Measurements from ENCODE around the gene PRELID3B.
"Not testable (repeated sequence)": the region's sequence is repeated elsewhere in the genome, so short reads cannot be mapped to it uniquely, and the experiment has no call there.

The PRELID3B gene

DNA sequence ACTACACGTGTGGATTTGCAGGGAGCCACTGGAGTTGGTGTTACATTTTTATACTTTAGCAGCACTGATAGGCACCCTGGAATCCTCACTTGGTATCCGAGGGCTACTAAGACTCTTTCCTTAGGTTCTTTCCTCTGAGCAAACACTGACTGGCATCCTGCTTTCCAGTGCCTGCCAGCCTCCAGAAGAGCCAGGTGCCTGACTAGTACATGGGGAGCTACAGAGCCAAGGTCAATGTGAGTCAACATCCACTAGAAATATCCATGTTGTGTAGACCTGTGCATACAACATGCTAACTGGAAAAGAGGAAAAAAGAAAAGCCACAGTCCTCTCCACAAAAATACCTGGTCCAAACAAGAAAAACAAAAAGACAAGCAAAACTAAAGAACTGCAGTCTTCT is 17.5 kb downstream of the PRELID3B start:
- DNase-seq: no peak

DNA sequence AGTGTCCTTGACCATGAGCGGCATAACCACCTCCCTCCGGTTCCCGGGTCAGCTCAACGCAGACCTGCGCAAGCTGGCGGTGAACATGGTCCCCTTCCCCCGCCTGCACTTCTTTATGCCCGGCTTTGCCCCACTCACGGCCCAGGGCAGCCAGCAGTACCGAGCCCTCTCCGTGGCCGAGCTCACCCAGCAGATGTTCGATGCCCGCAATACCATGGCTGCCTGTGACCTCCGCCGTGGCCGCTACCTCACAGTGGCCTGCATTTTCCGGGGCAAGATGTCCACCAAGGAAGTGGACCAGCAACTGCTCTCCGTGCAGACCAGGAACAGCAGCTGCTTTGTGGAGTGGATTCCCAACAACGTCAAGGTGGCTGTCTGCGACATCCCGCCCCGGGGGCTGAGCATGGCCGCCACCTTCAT is 18.5 kb downstream of the PRELID3B start:
- DNase-seq: no peak

DNA sequence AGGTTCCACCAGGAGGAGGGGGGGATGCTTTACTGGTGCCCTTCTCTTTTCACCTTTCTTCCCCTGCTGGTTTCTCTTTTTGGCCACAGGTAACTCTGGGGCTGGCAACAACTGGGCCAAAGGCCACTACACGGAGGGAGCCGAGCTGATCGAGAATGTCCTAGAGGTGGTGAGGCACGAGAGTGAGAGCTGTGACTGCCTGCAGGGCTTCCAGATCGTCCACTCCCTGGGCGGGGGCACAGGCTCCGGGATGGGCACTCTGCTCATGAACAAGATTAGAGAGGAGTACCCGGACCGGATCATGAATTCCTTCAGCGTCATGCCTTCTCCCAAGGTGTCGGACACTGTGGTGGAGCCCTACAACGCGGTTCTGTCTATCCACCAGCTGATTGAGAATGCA is 19.0 kb downstream of the PRELID3B start:
- no peak for DNase-seq

DNA sequence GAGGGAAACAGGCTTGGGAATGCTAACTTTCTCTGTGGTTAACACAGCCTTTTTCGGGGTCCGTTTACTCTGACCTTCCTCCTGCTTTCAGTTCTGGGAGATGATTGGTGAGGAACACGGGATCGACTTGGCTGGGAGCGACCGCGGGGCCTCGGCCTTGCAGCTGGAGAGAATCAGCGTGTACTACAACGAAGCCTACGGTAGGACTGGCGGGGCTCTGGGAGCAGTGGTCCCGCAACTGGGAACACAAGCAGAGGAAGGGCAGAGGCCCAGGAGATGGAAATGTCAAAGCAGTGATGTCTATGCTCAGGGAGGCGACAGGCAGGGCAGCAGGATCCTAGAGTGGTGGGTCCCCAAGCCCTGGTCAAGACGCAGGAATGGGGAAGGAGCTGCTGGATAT is 19.8 kb downstream of the PRELID3B start:
- no peak for DNase-seq

DNA sequence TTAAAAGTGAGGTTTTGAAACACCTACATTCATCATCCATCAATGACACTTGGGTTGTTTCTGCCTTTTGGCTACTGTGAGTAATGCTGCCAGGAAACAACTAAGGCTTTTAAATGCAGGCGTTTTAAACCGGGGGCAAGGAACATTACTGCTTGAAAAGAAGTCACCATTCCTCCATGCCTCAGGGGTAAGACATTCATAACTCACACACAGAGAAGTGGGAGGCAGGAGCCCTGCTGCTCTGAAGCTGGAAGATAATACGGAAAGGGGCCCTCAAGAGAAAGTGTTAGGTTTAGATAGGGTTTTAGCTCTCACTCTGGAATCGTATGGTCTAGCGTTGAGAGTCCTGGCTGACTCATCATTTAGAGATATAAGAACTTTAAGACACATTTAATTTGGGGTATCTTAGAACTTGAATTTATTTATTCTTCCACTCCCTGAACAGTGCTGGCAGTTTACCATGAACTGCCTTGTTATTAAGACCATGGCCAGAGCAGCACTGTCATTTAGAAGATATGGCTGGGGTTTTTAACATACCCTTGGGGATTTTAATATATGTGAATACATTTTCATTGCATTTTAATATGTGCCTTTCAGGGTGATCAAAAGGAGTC is 21.5 kb downstream of the PRELID3B start:
- DNase-seq: no peak

DNA sequence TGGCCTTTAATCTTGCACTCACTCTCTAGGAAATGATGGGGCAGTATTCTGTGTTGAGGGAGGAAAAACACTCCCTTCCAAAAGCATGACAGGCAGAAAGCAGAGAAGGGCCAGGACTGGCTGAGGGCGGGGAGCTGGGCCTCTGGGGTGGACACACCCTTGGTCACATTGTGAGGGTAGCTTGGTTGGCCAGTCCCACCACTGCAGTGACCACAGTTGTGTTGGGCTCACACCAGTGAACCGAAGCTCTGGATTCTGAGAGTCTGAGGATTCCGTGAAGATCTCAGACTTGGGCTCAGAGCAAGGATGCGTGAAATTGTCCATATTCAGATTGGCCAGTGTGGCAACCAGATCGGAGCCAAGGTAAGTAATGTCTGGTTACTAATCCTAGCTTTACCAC is 23.4 kb downstream of the PRELID3B start, which contains the start of gene TUBB1:
Gene TUBB1, plus strand, starts transcription at position 213 of the 400 bp plus-strand sequence. Its CDS starts 94 bp downstream, at position 307.
- no peak for DNase-seq

DNA sequence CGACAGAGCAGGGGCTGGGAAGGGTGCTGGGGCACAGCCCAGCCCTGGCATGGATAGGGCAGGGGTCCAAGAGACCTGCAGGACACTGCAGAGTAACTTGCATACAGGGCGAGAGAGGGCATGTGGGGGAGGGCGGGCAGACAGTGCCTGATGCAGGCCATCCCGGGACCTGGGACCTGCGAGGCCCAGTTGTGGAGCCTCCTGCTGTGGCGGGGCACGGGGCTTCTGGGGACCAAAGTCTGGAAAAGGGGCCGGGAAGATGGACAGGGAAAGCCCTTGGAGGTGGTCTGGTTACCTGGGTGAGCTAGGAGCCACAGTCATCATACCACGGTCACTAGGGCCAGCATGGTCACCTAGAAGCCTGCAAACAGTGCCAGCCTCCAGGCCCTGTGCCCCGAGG is 23.8 kb downstream of the PRELID3B start:
- no peak for DNase-seq

DNA sequence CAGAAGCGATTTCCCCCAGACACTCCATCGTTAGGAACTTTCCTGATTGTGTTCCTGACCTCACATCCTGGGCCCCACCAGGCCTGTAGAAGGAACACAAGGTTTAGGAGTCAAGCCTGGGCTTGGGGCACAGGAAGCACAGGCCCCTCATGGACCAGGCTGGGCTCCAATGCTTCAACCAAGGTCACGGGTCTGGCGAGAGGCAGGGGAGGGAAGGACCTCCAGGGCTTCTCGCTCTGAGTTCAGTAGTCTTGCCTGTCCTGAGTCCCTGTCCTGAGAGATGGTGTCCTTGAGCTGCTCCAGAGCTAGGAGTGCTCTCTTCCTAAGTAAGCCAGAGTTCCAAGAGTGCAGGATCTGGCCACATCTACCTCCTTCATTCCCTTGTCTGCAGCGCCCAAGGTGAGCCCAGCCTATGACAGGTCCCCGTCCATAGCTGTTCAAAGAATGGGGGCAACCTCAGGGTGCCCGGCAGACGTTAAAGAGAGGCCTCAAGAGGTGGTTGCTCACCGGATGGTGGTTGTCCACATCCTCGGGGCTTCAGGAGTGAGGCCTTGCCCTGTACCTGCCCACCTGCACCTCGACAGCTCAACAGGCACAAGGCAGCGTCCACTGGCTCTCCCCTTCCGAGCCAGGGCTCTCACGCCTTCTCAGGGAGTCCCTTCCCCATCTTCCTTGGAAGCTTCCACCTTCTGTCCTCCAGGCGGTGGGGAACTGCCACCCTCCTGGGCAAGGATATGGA is 24.9 kb downstream of the PRELID3B start:
- no peak for DNase-seq

DNA sequence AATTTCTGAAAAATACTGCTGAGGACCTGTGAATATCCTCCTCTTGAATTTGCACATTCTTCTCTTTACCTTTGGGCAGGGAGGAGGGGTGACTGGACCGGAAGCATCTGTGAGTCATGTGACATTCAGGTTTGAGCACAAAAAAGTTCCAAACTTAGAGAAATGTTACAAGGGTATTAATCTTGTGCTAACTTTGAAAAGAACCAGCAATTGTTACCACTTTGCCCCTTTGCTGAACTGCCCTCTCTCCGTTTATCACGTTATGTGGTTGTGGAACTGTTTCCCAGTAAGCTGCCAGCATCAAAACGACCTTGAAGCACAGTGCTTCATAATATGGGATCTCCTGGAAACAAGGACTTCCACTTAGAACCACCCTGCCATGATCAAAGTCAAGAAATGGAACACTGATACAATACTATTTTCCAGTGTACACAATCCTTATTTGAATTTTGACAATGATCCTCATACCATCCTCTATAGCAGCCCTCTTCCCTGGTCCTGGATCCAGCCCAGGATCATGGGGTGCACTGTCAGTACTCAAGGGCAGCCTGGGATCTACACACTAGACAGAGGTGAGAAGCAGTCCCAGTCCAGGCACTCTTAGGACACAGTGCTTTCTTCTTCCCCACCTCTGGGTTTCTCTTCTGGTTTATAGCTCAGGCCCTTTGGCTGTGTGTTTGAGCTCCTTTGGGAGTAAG is 25.6 kb downstream of the PRELID3B start:
- DNase-seq: peak in 1 of 2 experiments; percentile 40

DNA sequence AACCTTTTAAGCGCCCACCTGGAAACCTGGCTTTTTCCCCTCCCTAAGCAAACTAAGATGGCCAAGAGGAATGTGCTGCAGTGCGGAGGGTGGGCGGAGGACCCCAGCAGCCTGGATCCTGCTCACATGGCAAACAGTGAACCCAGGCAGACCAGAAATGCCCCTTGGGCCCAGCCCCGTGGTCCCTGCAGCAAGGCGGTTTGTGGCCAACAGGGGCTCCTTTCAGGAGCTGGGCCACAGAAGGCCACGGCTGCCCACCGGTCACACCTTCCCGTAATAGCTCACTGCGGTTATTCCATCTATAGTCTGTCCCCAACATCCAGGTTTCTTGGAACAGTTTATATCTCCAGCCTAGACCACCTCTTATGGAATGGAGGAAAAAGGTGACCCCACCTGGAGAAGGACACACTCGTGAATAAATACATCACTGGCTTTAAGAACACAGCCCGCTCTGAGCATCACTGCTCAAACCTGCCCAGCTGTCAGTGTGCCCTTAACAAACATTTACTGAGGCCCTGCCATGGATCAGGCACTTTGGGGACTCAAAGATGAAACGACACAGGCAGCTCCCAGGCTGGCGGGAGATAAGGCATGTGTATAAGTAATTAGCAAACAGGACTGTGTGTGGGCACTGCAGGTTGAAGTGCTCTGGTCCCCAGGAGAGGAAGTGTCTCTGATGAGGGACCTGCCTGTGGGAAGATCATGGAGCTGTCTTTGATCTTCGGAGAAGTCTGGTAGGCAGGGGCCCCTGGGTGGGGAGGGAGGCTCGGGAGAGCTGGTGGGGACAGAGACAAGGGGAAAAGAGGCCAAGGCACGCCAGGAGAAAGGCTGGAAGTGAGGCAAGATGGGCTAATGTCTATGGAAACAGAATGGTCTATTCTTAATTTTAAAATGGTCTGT is 26.5 kb downstream of the PRELID3B start:
- DNase-seq: no peak

DNA sequence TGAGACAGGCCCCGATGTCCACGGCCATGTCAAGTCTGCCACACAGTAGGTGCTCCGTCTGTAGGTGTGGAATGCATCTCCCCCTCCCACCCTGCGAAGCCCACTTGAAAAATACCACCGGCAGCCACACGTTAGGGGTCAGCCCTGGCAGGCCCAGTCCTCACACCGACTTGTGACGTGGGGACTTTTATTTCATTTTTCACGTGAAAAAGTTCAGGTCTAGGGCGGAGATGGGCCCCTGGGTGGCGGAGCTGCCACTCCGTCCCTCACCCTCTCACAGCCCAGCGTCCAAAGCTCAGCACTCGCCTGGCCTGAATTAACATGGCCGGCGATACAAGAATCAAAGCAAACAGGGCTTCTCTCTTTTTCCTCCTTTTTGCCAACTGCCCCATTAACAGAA is 27.2 kb downstream of the PRELID3B start:
- DNase-seq: no peak

DNA sequence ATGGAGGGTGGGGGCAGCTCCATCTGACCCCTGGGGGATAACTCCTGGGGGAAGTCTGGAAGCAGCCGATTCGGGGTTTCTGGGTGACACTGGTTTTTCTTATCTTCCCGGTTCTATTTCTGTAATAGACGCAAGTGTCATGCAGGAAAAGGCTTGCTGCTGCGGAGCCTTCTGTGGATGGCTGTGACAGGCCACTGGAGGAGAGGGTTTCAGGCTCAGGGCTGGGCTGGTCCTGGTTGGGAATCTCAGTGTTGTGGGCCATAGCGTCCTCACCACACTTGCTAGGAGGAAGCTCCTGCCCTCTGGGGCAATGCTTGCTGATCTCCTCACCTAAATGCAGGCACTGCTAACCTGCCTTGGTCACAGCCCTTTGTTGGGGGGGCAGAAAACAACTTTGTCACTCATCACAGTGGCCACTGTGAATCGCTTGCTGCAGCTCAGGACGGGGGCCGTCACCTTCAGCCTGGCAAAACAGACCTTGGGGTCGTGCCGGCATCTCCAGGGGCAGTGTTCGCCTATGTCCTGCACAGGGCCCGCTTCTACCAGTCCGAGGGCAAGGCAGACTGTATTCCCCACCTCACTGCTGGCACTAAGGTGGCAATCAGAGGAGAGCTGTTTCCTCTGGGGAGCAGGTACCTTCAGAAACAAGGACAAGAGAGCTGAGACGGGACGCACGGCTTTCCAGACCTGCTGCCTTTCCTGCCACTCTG is 27.8 kb downstream of the PRELID3B start:
- DNase-seq: no peak

DNA sequence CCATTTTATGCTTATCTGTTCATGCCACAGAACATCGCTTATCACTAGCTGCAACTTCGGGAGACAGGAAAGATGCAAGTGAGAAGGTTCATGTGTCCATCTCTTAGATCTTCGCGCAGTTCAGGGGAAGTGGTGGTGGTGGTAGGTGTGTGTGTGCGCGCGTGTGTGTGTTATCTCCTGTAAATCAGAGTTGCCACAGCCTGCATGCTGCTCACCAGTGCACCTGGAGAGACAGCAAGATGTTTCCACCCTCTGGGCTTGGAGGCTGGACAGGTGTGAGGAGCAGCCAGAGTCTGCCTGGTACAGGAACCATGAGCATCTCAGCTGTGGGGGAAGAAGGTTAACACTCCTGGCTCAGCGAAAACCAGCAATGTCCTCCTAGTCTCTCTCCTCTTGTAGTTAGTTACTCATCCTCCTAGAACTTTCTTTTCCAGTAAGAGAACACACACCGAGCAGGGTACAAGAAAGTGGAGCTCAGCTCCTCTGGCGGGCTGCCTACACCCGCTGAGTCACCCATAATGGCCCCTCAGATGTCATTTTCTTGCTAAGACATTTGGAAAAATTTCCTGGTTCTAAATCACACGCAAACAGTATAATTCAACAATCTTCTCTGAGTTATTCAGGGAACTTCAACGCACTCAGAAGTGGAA is 28.5 kb downstream of the PRELID3B start:
- no peak for DNase-seq

DNA sequence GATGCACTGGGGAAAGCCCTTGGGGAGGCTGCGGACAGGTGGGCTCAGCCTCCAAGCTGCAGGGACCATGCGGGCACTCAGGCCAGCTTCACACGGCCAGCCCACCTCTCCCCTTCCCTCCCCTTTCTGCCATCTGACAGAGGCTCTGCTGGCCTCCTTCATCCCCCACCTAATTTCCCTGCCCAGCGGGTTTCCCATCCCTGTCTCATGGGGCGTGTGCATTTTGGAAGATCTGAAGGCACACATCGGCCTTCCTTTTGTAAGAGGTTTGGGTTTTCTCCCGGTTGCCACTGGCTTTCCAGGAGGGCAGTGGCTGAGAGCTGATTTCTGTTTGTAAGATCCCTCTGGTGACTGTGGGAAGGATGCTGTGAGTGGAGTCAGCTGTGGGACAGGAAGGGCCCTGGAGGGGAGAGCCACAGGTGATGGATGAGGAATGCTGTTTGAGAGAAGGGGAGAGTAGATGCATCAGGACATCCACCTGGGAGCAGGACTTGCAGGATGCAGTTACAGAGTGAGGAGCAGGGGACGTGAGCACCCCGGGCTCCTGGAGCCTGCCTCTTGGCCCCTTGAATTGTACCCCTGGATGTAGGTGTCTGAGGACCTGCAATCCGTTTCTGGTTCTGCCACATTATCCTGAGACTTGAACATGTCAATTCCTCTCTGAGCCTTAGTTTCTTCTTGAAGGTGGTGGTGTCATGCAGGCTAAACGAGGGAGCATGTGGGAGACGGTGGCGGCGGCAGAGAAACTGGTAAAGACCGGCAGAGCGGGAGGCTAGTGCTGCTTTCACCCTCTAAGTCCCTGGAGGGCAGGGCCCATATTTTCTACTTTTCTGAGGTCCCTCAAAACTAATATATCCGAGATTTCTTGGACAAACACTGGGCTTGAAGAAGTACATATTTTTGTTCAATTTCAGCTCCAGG is 29.3 kb downstream of the PRELID3B start:
- DNase-seq: no peak

DNA sequence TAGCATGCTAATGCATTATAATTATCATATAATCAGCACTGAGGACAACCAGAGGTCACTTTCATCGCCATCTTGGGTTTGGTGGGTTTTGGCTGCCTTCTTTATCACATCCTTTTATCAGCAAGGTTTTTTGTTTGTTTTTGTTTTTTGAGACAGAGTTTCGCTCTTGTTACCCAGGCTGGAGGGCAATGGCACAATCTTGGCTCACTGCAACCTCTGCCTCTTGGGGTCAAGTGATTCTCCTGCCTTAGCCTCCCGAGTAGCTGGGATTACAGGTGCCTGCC is 30.8 kb downstream of the PRELID3B start:
- not testable (repeated sequence) for DNase-seq

DNA sequence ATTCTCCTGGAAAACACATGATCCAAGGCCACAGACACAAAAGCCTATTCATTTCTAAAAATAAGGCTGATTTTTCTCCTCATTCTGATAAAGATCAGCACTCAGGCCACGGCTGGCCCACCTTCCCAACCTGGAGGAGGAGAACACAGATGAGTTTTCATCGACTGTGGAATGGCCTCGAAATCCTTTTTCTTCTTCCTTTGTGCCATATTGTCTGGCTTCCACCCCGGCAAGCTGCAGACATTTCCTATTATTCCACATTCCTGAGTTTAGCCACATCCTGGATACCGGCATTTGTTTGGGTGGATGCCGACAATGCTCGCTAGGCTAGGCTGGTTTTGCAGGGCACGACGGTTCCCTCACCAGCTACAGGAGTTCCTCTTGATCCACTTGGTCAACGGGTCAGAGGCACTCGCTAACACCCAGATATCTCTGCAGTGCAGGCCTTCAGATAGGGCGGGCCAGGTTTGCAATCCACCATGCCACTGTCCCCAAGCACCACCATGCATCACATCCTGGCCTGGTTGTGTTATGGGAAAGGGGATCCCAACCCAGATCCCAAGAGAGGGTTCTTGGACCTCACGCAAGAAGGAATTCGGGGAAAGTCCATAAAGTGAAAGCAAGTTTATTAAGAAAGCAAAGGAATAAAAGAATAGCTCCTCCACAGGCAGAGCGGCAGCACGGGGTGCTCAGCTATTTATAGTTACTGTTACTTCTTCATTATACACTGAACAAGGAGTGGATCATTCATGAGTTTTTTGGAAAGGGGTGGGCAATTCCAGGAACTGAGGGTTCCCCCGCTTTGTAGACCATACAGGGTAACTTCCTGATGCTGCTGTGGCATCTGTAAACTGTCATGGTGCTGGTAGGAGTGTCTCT is 31.4 kb downstream of the PRELID3B start:
- no peak for DNase-seq

DNA sequence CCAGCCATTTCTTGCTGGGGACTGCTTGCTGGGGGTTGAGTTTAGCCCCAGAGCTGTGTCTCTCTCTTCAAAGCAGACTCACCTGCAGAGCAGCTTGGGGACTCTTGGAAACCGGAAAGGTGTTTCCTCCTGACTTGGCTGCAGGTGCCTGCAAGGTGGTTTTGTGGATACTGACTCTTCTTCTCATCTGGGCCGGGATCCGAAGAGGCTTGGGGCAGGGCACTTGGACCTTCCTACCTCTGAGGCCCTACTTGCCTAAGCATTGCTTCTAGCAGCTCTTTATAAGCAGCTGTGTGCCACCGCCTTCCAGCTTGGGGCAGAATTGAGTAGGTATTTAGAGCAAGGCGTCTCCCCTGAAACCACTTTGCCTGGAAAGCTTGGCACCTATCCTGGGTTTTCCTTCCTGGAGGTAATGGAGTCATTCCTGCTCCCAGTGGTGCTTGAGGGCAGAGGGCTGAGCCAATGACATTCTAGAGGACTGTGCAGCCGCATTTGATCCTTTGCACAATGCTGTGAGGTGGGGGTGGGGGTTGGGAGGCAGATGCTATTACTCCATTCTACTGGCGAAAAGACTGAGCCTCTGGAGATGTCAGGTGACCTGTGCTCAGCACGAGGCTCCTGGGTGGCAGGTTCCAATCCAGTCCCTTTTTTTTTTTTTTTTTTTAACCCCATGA is 32.1 kb downstream of the PRELID3B start:
- no peak for DNase-seq

DNA sequence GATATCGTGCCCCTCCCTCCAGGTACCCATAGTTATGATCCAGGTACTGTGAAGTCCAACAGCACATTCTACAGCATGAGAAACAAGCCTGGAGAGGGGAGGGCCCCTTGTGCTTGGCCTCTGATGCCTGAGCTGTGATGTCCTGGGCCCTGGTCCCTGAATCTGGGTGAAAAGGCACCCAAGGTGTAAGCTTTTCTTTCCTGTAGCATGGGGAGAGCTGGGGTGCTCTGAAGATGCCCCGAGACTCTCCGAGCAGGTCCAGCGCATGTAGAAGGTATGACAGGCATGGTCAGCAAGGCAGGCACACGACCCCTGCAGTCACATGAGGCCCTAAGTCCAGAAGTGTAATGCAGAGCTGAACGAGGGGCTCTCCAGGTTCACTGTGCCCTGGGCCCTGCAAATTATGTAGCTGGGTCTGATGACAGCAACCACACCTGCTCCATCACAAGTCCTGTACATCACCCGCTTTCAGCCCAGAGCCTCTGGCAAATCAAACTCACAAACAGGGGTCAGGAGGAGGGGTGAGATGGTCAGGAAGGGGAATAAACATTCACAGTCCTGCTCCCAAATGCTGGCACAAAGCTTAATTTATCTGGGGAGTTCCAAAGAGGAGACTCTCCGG is 33.8 kb downstream of the PRELID3B start:
- DNase-seq: no peak

Data from stimulated activated CD4-positive, alpha-beta T cell treated with anti-CD3 and anti-CD28 coated beads, Interleukin-4, amount 100 ng/mL, for 4 hours (primary cell).